Panc1 (cell line): ENCODE results near the gene HELLS. TPM values are rescaled to one million over a fixed set of nuclear protein-coding genes. Genes with fewer than 3 reads are reported as not detected.
A peak's percentile ranks its signal among the peaks of the same experiment; 100 is the strongest.

ENCODE experiments used
- ATAC-seq: fragments of 200-7000 bp; cut with Tn5 transposase; 2 replicates; pipeline ENCODE4 v1.9.1; 2020; ENCODE audit warnings: mild to moderate bottlenecking, moderate library complexity
- BruUV-seq: library from RNA; stranded (reverse); fragments of 400-500 nt; replicated peaks from 2 replicates; lab custom pipeline; 2021; lab: Mats Ljungman, UMichigan
- CTCF ChIA-PET: fragments of 300-600 bp; sonication (Branson Sonifier 250); formaldehyde crosslinking; loops from one replicate; lab custom pipeline; 2022; ENCODE audit warnings: antibody characterized with exemption; lab: Charles Lee
- POLR2A ChIA-PET: fragments of 300-600 bp; sonication (Branson Sonifier 250); formaldehyde crosslinking; loops from one replicate; lab custom pipeline; 2022; ENCODE audit warnings: antibody characterized with exemption; lab: Charles Lee
- DNase-seq: peaks from one replicate; pipeline ENCODE4 v3.0.0-alpha.2; 2010; ENCODE audit warnings: low read depth, low spot score
- H3K27ac ChIP-seq: 2 replicates; pipeline ENCODE4 v1.5.1; 2011; ENCODE audit warnings: mild to moderate bottlenecking, low read length, inconsistent platforms
- H3K27me3 ChIP-seq: fragments of 200-500 bp; sonication (Bioruptor generic); 2 replicates; pipeline ENCODE4 v1.6.0; 2014; ENCODE audit warnings: low read length, inconsistent platforms; ENCODE audit not compliant: control insufficient read depth, insufficient read depth
- H3K36me3 ChIP-seq: fragments of 200-500 bp; sonication (Bioruptor generic); 2 replicates; pipeline ENCODE4 v1.5.1; 2014; ENCODE audit warnings: inconsistent platforms, mild to moderate bottlenecking, low read length, moderate library complexity; ENCODE audit not compliant: control insufficient read depth, insufficient read depth
- H3K4me1 ChIP-seq: 2 replicates; pipeline ENCODE4 v1.5.1; 2011; ENCODE audit warnings: inconsistent platforms, mild to moderate bottlenecking, low read length, moderate library complexity; ENCODE audit not compliant: control insufficient read depth, insufficient read depth
- H3K4me3 ChIP-seq, 2 experiments: 2 replicates each; pipeline ENCODE4 v1.5.1; 2011 to 2012; ENCODE audit warnings: low read depth in 2 of 2, low read length in 2 of 2, mild to moderate bottlenecking in 2 of 2, inconsistent platforms in 1 of 2, moderate library complexity in 1 of 2
- H3K9me3 ChIP-seq: fragments of 200-500 bp; sonication (Bioruptor generic); 2 replicates; pipeline ENCODE4 v1.5.1; 2014; ENCODE audit warnings: low read depth, mild to moderate bottlenecking, inconsistent platforms, low read length, moderate library complexity; ENCODE audit not compliant: control insufficient read depth, insufficient read depth
- POLR2AphosphoS5 ChIP-seq: IDR thresholded peaks from 2 replicates; pipeline ENCODE4 v1.6.1; 2012; ENCODE audit warnings: mild to moderate bottlenecking, low read depth, low read length, moderate library complexity
- SIN3A ChIP-seq: IDR thresholded peaks from 2 replicates; pipeline ENCODE4 v1.6.1; 2012; ENCODE audit warnings: low read depth, mild to moderate bottlenecking, low read length, moderate library complexity, borderline replicate concordance; ENCODE audit not compliant: insufficient read depth
- TCF7L2 ChIP-seq: IDR thresholded peaks from 2 replicates; pipeline ENCODE4 v1.6.1; 2011; ENCODE audit warnings: mild to moderate bottlenecking, low read depth, low read length, inconsistent platforms
- in situ Hi-C: cut with HindIII; loops from 2 replicates; pipeline ENCODE4 v1.10.0; 2016; ENCODE audit warnings: low sequenced_read_pairs, low pct_unique_long_range_greater_than_20kb
- intact Hi-C: fragments of 100-400 bp; cut with micrococcal nuclease; formaldehyde crosslinking; loops from one replicate; pipeline ENCODE4 v1.10.0; 2022; ENCODE audit not compliant: unreplicated experiment
- total RNA-seq: library from RNA; stranded (reverse); gene quantifications from one replicate; pipeline ENCODE4 v1.2.1, GENCODE V29; 2021; ENCODE audit not compliant: unreplicated experiment
- TF ChIP-seq, protein P1 (sequence below): fragments of 450-650 bp; IDR thresholded peaks from 2 replicates; pipeline ENCODE4 v1.5.1; 2017; ENCODE audit warnings: mild to moderate bottlenecking
- TF ChIP-seq, protein P2 (sequence below), 2 experiments: IDR thresholded peaks; 2 replicates each; pipeline ENCODE4 v1.6.1; 2011 to 2012; ENCODE audit warnings: low read depth in 2 of 2, control low read depth in 1 of 2, low read length in 1 of 2, mild to moderate bottlenecking in 1 of 2, moderate library complexity in 1 of 2; ENCODE audit not compliant: insufficient read depth in 1 of 2

The HELLS gene
- total RNA-seq, 1 experiment from 2014 or later = 145 TPM

DNA sequence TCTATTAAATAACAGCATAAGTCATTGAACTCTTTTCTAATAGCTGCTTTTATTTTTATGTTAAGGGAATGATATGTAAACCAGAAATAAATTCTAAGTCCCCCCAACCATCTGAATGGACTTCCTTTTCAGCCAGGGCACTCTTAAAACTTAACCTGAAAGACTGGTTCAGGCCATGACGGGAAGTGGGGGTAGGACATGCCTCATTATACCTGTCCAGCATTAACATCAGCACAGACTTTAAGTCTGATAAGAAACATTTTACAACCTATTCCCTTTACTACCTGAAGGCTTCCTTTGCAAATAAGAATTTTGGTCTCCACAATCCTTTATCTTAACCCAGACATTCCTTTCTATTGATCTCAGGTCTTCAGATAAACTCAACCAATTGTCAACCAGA is 81.9 kb downstream of the HELLS start:
- BruUV-seq = no TSS peak
- H3K9me3 ChIP-seq = no peaks in the 10 kb centered on the region
- in situ Hi-C loops = no loop called here
- intact Hi-C loops = loop anchor here (5.0 kb wide), 1 partner anchor 735 kb away; no protein-coding TSS in a partner anchor
- CTCF ChIA-PET = no interaction called here
- DNase-seq (no peak), ATAC-seq (no peak)
- POLR2A ChIA-PET = interaction anchor here (0.6 kb wide), 1 partner anchor 369 kb away, joined by 3 read pairs; no protein-coding TSS in a partner anchor
- no peaks in the 10 kb centered on the region for H3K27me3 ChIP-seq
- H3K36me3 ChIP-seq = no peaks in the 10 kb centered on the region
- TF ChIP-seq, protein P1, sequence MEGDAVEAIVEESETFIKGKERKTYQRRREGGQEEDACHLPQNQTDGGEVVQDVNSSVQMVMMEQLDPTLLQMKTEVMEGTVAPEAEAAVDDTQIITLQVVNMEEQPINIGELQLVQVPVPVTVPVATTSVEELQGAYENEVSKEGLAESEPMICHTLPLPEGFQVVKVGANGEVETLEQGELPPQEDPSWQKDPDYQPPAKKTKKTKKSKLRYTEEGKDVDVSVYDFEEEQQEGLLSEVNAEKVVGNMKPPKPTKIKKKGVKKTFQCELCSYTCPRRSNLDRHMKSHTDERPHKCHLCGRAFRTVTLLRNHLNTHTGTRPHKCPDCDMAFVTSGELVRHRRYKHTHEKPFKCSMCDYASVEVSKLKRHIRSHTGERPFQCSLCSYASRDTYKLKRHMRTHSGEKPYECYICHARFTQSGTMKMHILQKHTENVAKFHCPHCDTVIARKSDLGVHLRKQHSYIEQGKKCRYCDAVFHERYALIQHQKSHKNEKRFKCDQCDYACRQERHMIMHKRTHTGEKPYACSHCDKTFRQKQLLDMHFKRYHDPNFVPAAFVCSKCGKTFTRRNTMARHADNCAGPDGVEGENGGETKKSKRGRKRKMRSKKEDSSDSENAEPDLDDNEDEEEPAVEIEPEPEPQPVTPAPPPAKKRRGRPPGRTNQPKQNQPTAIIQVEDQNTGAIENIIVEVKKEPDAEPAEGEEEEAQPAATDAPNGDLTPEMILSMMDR = no peak
- TF ChIP-seq SIN3A = no peak
- TF ChIP-seq, protein P2, sequence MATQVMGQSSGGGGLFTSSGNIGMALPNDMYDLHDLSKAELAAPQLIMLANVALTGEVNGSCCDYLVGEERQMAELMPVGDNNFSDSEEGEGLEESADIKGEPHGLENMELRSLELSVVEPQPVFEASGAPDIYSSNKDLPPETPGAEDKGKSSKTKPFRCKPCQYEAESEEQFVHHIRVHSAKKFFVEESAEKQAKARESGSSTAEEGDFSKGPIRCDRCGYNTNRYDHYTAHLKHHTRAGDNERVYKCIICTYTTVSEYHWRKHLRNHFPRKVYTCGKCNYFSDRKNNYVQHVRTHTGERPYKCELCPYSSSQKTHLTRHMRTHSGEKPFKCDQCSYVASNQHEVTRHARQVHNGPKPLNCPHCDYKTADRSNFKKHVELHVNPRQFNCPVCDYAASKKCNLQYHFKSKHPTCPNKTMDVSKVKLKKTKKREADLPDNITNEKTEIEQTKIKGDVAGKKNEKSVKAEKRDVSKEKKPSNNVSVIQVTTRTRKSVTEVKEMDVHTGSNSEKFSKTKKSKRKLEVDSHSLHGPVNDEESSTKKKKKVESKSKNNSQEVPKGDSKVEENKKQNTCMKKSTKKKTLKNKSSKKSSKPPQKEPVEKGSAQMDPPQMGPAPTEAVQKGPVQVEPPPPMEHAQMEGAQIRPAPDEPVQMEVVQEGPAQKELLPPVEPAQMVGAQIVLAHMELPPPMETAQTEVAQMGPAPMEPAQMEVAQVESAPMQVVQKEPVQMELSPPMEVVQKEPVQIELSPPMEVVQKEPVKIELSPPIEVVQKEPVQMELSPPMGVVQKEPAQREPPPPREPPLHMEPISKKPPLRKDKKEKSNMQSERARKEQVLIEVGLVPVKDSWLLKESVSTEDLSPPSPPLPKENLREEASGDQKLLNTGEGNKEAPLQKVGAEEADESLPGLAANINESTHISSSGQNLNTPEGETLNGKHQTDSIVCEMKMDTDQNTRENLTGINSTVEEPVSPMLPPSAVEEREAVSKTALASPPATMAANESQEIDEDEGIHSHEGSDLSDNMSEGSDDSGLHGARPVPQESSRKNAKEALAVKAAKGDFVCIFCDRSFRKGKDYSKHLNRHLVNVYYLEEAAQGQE (IDR thresholded peaks at IDR 0.05; ENCODE audit: insufficient read depth in 1 of 2, low read depth in 2 of 2, low read length in 1 of 2) = no peak
- no peak for TF ChIP-seq TCF7L2
- TF ChIP-seq POLR2AphosphoS5 = no peak
- H3K4me3 ChIP-seq = no peak overlapping the region
- no peak overlapping the region for H3K27ac ChIP-seq
- H3K4me1 ChIP-seq = no peaks in the 10 kb centered on the region

DNA sequence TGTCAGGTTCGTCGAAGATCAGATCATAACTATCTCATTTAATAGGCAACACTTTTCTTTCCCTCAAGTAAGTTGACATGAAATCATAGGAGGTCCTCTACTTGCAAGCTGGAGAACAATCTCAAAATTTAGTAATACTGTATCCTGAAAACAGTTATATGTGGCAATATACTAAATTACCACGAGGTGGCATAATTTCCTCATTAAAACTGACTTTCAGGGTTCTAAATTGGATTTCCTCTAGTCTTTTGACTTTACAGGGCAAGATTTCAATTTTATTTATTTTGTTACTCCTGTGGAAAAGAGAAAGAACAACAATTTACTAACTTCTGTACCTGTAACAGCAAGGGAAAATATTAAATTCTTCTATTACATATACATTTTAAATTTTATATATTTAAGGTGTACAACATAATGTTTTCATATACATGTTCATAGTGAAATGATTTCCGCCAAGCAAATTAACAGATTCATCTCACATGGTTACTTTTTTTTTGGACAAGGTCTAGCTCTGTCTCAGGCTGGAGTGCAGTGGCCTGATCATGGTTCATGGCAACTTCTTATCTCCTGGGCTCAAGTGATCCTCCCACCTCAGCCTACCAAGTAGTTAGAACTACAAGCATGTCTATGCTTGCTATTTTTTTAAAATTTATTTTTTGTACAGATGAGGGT is 84.6 kb downstream of the HELLS start:
- POLR2A ChIA-PET = no interaction called here
- intact Hi-C loops = loop anchor here (2.0 to 10.0 kb wide), 2 partner anchors 547 to 615 kb away; no protein-coding TSS in a partner anchor
- in situ Hi-C loops = no loop called here

More for the DNA sequence above, 84.6 kb downstream of the HELLS start:
- CTCF ChIA-PET = no interaction called here
- no peaks in the 10 kb centered on the region for H3K36me3 ChIP-seq
- H3K9me3 ChIP-seq = no peaks in the 10 kb centered on the region
- H3K4me1 ChIP-seq = no peaks in the 10 kb centered on the region
- no peak overlapping the region for H3K27ac ChIP-seq
- no peaks in the 10 kb centered on the region for H3K27me3 ChIP-seq
- ATAC-seq = peak; percentile 65
- BruUV-seq = no TSS peak
- peak; percentile 28 for DNase-seq
- TF ChIP-seq, protein P1 = peak; percentile 69
- no peak for TF ChIP-seq SIN3A
- no peak overlapping the region for H3K4me3 ChIP-seq
